Measurements from ENCODE around the gene TMEM161B. TPM values are rescaled to one million over a fixed set of nuclear protein-coding genes. Genes with fewer than 3 reads are reported as not detected.
"Not testable (repeated sequence)": the region's sequence is repeated elsewhere in the genome, so short reads cannot be mapped to it uniquely, and the experiment has no call there.

TMEM161B gene
- total RNA-seq, 4 donors from 2014 or later, result 20.5 to 35.7 (median 24.1) TPM

- TF ChIP-seq POLR2A (IDR thresholded peaks at IDR 0.05) (no peak), CTCF (IDR thresholded peaks at IDR 0.05) (no peak)
- no peaks in the 10 kb centered on the region for H3K4me1 ChIP-seq
- H3K27ac ChIP-seq, result no peak overlapping the region
- no peak overlapping the region for H3K4me3 ChIP-seq (replicated peaks in 1 of 3)
- H3K9me3 ChIP-seq, result no peaks in the 10 kb centered on the region
- no peaks in the 10 kb centered on the region for H3K27me3 ChIP-seq
- H3K36me3 ChIP-seq, result no peaks in the 10 kb centered on the region
- DNase-seq, result no peak
- 95 to 98% methylated on average over 9 of the region's 9 CpGs for WGBS, 2 donors
- intact Hi-C loops (cut with DNase I), result no loop called here
These were observed 80.0 kb downstream of the TMEM161B start for GRCh38 chr5:88188458-88189132.

- DNase-seq, result no peak
- Histone ChIP-seq H3K27ac (no peak overlapping the region), H3K9me3 (no peaks in the 10 kb centered on the region), H3K36me3 (no peaks in the 10 kb centered on the region), H3K27me3 (no peaks in the 10 kb centered on the region), H3K4me3 (replicated peaks in 1 of 3) (no peak overlapping the region), H3K4me1 (no peaks in the 10 kb centered on the region)
- intact Hi-C loops (cut with DNase I), result no loop called here
- TF ChIP-seq POLR2A (IDR thresholded peaks at IDR 0.05) (no peak), CTCF (IDR thresholded peaks at IDR 0.05) (no peak)
These were observed 85.4 kb downstream of the TMEM161B start for GRCh38 chr5:88183255-88183654.

- H3K27ac ChIP-seq; H3K9me3 ChIP-seq; H3K4me1 ChIP-seq; H3K4me3 ChIP-seq (replicated peaks in 1 of 3); DNase-seq; H3K27me3 ChIP-seq; H3K36me3 ChIP-seq; intact Hi-C loops (cut with DNase I): not testable (repeated sequence)
- WGBS, 2 donors, result 93 to 95% methylated on average over 13 of the region's 13 CpGs
These were observed 91.2 kb downstream of the TMEM161B start for GRCh38 chr5:88177486-88177885.

- TF ChIP-seq POLR2A (IDR thresholded peaks at IDR 0.05) (no peak), CTCF (IDR thresholded peaks at IDR 0.05) (no peak)
- Histone ChIP-seq H3K27me3 (no peaks in the 10 kb centered on the region), H3K4me1 (no peaks in the 10 kb centered on the region), H3K36me3 (no peaks in the 10 kb centered on the region), H3K4me3 (replicated peaks in 1 of 3) (no peak overlapping the region), H3K27ac (no peak overlapping the region), H3K9me3 (no peaks in the 10 kb centered on the region)
- WGBS, 2 donors, result 51 to 68% methylated on average over 10 to 13 of the region's 14 CpGs
- intact Hi-C loops (cut with DNase I), result no loop called here
- DNase-seq, result no peak
These were observed 95.5 kb downstream of the TMEM161B start for GRCh38 chr5:88172847-88173758.

- H3K4me3 ChIP-seq (replicated peaks in 1 of 3), result no peak overlapping the region
- no peaks in the 10 kb centered on the region for H3K4me1 ChIP-seq
- H3K9me3 ChIP-seq, result no peaks in the 10 kb centered on the region
- intact Hi-C loops (cut with DNase I), result no loop called here
- no peak for DNase-seq
- no peak for TF ChIP-seq CTCF (IDR thresholded peaks at IDR 0.05)
- no peak for TF ChIP-seq POLR2A (IDR thresholded peaks at IDR 0.05)
- no peak overlapping the region for H3K27ac ChIP-seq
- WGBS, 2 donors, result 86 to 87% methylated on average over 7 of the region's 7 CpGs
- no peaks in the 10 kb centered on the region for H3K27me3 ChIP-seq
- no peaks in the 10 kb centered on the region for H3K36me3 ChIP-seq
These were observed 109.1 kb downstream of the TMEM161B start for GRCh38 chr5:88159591-88159990.
